Measurements from ENCODE around the gene TPSG1. TPM values are rescaled to one million over a fixed set of nuclear protein-coding genes. Genes with fewer than 3 reads are reported as not detected.
"Not testable (repeated sequence)": the region's sequence is repeated elsewhere in the genome, so short reads cannot be mapped to it uniquely, and the experiment has no call there.

The TPSG1 gene
- total RNA-seq, 1 donor from 2014 or later: not detected

- FAIRE-seq (no peak), DNase-seq (ENCODE audit: low spot score in 2 of 2) (no peak)
These were observed 32.6 kb upstream of the TPSG1 start for GRCh38 chr16:1257561-1258224.

GRCh38 chr16:1256874-1257322 is 31.8 kb upstream of the TPSG1 start:
- DNase-seq (ENCODE audit: low spot score in 2 of 2) (no peak), FAIRE-seq (no peak)

GRCh38 chr16:1256296-1256873 is 31.3 kb upstream of the TPSG1 start:
- not testable (repeated sequence) for DNase-seq (ENCODE audit: low spot score in 2 of 2); FAIRE-seq

- FAIRE-seq; DNase-seq (ENCODE audit: low spot score in 2 of 2): not testable (repeated sequence)
These were observed 30.4 kb upstream of the TPSG1 start, which contains the start of gene TPSD1 for GRCh38 chr16:1255276-1256122. Gene TPSD1 (plus strand): TSS chr16:1256069. CDS start chr16:1256281, 212 bp downstream.

- not testable (repeated sequence) for DNase-seq (ENCODE audit: low spot score in 2 of 2)
These were observed 29.8 kb upstream of the TPSG1 start for GRCh38 chr16:1254821-1255220.

GRCh38 chr16:1253701-1254364 is 28.8 kb upstream of the TPSG1 start:
- not testable (repeated sequence) for DNase-seq (ENCODE audit: low spot score in 2 of 2); FAIRE-seq

More at GRCh38 chr16:1254821-1255220, 29.8 kb upstream of the TPSG1 start:
- FAIRE-seq: not testable (repeated sequence)

GRCh38 chr16:1249031-1249755 is 24.1 kb upstream of the TPSG1 start:
- DNase-seq (ENCODE audit: low spot score in 2 of 2); FAIRE-seq: not testable (repeated sequence)

- not testable (repeated sequence) for FAIRE-seq
These were observed 23.0 kb upstream of the TPSG1 start for GRCh38 chr16:1247903-1248537.

GRCh38 chr16:1245452-1246020 is 20.5 kb upstream of the TPSG1 start:
- FAIRE-seq (no peak), DNase-seq (ENCODE audit: low spot score in 2 of 2) (no peak)

More at GRCh38 chr16:1247903-1248537, 23.0 kb upstream of the TPSG1 start:
- not testable (repeated sequence) for DNase-seq (ENCODE audit: low spot score in 2 of 2)

GRCh38 chr16:1244881-1245280 is 19.8 kb upstream of the TPSG1 start:
- FAIRE-seq (no peak), DNase-seq (ENCODE audit: low spot score in 2 of 2) (no peak)

GRCh38 chr16:1243907-1244850 is 19.1 kb upstream of the TPSG1 start:
- DNase-seq (ENCODE audit: low spot score in 2 of 2); FAIRE-seq: not testable (repeated sequence)

GRCh38 chr16:1243363-1243762 is 18.3 kb upstream of the TPSG1 start:
- not testable (repeated sequence) for DNase-seq (ENCODE audit: low spot score in 2 of 2); FAIRE-seq

- not testable (repeated sequence) for DNase-seq (ENCODE audit: low spot score in 2 of 2); FAIRE-seq
These were observed 16.0 kb upstream of the TPSG1 start for GRCh38 chr16:1241081-1241480.

- not testable (repeated sequence) for DNase-seq (ENCODE audit: low spot score in 2 of 2); FAIRE-seq
These were observed 15.4 kb upstream of the TPSG1 start, which contains the start of gene TPSAB1 for GRCh38 chr16:1240436-1240835. Gene TPSAB1 (plus strand): TSS chr16:1240705. CDS start chr16:1240939, 234 bp downstream.

GRCh38 chr16:1239575-1239974 is 14.5 kb upstream of the TPSG1 start:
- FAIRE-seq; DNase-seq (ENCODE audit: low spot score in 2 of 2): not testable (repeated sequence)

GRCh38 chr16:1238909-1239308 is 13.8 kb upstream of the TPSG1 start:
- not testable (repeated sequence) for FAIRE-seq; DNase-seq (ENCODE audit: low spot score in 2 of 2)

- FAIRE-seq (no peak), DNase-seq (ENCODE audit: low spot score in 2 of 2) (no peak)
These were observed 12.9 kb upstream of the TPSG1 start for GRCh38 chr16:1237990-1238389.
